ENCODE results near the gene RAET1G.
"Not testable (repeated sequence)": the region's sequence is repeated elsewhere in the genome, so short reads cannot be mapped to it uniquely, and the experiment has no call there.

Gene RAET1G

DNA sequence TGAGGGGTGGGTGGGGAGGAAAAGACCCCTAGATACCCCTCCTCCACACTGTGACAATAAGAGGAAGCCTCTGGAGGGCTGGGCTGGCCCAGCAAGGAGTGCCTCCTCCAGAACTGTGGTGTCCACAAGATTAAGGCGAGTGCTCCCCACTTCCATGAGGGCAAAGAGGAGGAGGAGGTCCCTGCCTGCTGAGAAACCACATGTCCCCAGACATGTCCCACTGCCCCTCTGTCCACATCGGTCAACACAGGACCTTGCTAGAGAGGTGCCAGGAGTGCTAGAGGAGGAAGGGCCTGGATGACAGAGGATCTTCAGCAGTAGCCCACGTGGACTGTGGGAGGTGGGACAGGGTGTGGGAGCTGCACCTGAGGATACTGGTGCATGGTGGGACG, 3.1 kb downstream of the RAET1G start:
- TF ChIP-seq, protein P1, sequence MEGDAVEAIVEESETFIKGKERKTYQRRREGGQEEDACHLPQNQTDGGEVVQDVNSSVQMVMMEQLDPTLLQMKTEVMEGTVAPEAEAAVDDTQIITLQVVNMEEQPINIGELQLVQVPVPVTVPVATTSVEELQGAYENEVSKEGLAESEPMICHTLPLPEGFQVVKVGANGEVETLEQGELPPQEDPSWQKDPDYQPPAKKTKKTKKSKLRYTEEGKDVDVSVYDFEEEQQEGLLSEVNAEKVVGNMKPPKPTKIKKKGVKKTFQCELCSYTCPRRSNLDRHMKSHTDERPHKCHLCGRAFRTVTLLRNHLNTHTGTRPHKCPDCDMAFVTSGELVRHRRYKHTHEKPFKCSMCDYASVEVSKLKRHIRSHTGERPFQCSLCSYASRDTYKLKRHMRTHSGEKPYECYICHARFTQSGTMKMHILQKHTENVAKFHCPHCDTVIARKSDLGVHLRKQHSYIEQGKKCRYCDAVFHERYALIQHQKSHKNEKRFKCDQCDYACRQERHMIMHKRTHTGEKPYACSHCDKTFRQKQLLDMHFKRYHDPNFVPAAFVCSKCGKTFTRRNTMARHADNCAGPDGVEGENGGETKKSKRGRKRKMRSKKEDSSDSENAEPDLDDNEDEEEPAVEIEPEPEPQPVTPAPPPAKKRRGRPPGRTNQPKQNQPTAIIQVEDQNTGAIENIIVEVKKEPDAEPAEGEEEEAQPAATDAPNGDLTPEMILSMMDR (IDR thresholded peaks at IDR 0.05; ENCODE audit: low read depth, low read length): no peak
- no peak overlapping the region for H3K4me3 ChIP-seq (ENCODE audit: low read depth, low read length)

GRCh38 chr6:149919126-149919833, 3.6 kb downstream of the RAET1G start:
- H3K4me3 ChIP-seq (ENCODE audit: low read depth, low read length): not testable (repeated sequence)

- H3K4me3 ChIP-seq (ENCODE audit: low read depth, low read length): no peak overlapping the region
- TF ChIP-seq, protein P1 (IDR thresholded peaks at IDR 0.05; ENCODE audit: low read depth, low read length): no peak
Observed at GRCh38 chr6:149918151-149918905, 4.6 kb downstream of the RAET1G start.

GRCh38 chr6:149917679-149918078, 5.2 kb downstream of the RAET1G start:
- H3K4me3 ChIP-seq (ENCODE audit: low read depth, low read length): no peak overlapping the region
- TF ChIP-seq, protein P1 (IDR thresholded peaks at IDR 0.05; ENCODE audit: low read depth, low read length): no peak

- H3K4me3 ChIP-seq (ENCODE audit: low read depth, low read length): no peak overlapping the region
- TF ChIP-seq, protein P1 (IDR thresholded peaks at IDR 0.05; ENCODE audit: low read depth, low read length): no peak
Observed at GRCh38 chr6:149915970-149916865, 6.7 kb downstream of the RAET1G start.

GRCh38 chr6:149913540-149914240, 9.2 kb downstream of the RAET1G start:
- no peak overlapping the region for H3K4me3 ChIP-seq (ENCODE audit: low read depth, low read length)
- TF ChIP-seq, protein P1 (IDR thresholded peaks at IDR 0.05; ENCODE audit: low read depth, low read length): no peak

- H3K4me3 ChIP-seq (ENCODE audit: low read depth, low read length): no peak overlapping the region
- TF ChIP-seq, protein P1 (IDR thresholded peaks at IDR 0.05; ENCODE audit: low read depth, low read length): no peak
Observed at GRCh38 chr6:149913085-149913484, 9.8 kb downstream of the RAET1G start.

GRCh38 chr6:149912680-149913079, 10.2 kb downstream of the RAET1G start:
- not testable (repeated sequence) for H3K4me3 ChIP-seq (ENCODE audit: low read depth, low read length)

Data from WI38 (cell line).